PC-3 (cell line): Measurements from ENCODE around the gene ZNF777.

Experiments used
- EZH2 ChIP-seq: fragments of 300-600 bp; sonication (generic); IDR thresholded peaks from one replicate; pipeline ENCODE4 v1.6.1; 2017; ENCODE audit warnings: antibody characterized with exemption, mild to moderate bottlenecking, low read length; ENCODE audit not compliant: unreplicated experiment
- EZH2phosphoT487 ChIP-seq: fragments of 300-600 bp; sonication (generic); IDR thresholded peaks from 2 replicates; pipeline ENCODE4 v1.6.1; 2018; ENCODE audit warnings: mild to moderate bottlenecking, antibody characterized with exemption, low read length, borderline replicate concordance
- TF ChIP-seq, protein P1 (sequence below): fragments of 300-600 bp; sonication (generic); conservative IDR thresholded peaks from 2 replicates; pipeline ENCODE4 v1.5.1; 2017; ENCODE audit warnings: antibody characterized with exemption, low read depth, mild to moderate bottlenecking, low read length

DNA sequence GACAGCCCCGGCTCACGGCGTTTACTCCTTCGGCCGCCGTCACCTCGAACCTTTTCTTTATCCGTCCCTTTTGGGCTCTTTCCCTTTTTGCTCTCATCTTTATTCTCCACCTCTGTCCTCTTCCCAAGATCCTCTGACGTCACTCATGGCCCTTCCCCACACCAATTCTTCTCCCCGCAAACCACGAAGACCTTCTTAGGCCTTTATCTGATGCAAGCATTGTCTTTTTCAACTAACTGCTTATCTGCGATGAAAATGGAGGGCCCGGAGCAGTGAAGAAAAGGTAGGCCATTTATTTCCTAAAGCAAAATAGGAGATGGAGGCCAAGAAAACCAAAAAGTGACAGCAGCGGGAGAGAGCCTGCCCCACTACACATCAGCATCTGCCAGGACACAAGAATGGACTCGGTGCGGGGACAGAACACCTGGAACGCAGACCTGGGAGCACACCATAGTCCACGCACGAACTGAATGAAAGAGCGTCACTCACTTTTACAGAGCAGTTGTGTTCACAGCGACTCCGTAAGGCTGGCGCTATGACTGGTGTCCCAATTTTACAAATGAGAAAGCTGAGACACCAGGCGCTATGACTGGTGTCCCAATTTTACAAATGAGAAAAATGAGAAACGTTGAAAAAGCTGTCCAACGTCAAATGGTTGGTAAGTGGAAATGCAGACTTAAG, 45.3 kb downstream of the ZNF777 start:
- TF ChIP-seq, protein P1, sequence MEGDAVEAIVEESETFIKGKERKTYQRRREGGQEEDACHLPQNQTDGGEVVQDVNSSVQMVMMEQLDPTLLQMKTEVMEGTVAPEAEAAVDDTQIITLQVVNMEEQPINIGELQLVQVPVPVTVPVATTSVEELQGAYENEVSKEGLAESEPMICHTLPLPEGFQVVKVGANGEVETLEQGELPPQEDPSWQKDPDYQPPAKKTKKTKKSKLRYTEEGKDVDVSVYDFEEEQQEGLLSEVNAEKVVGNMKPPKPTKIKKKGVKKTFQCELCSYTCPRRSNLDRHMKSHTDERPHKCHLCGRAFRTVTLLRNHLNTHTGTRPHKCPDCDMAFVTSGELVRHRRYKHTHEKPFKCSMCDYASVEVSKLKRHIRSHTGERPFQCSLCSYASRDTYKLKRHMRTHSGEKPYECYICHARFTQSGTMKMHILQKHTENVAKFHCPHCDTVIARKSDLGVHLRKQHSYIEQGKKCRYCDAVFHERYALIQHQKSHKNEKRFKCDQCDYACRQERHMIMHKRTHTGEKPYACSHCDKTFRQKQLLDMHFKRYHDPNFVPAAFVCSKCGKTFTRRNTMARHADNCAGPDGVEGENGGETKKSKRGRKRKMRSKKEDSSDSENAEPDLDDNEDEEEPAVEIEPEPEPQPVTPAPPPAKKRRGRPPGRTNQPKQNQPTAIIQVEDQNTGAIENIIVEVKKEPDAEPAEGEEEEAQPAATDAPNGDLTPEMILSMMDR: no peak
- no peak for TF ChIP-seq EZH2
- TF ChIP-seq EZH2phosphoT487: no peak
